HG03066 (cell line): ENCODE data around the gene HECW1.
"Not testable (repeated sequence)": the region's sequence is repeated elsewhere in the genome, so short reads cannot be mapped to it uniquely, and the experiment has no call there.

ENCODE experiments used
- ATAC-seq: cut with Tn5 transposase; IDR thresholded peaks from one replicate; pipeline ENCODE4 v1.9.1; 2021; ENCODE audit warnings: low read depth; ENCODE audit not compliant: unreplicated experiment

The HECW1 gene

DNA sequence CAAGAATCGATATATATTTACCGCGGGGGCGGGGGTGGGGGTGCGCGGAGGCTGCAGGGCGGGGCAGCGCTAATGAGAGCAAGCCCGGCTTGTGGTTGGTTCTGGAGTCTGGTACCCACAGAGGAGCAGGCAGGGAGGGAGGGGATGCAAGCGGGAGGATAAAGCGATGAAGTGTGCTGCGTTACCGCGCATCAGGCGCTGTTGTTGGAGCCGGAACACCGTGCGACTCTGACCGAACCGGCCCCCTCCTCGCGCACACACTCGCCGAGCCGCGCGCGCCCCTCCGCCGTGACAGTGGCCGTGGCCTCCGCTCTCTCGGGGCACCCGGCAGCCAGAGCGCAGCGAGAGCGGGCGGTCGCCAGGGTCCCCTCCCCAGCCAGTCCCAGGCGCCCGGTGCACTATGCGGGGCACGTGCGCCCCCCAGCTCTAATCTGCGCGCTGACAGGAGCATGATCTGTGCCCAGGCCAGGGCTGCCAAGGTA lies at the start of gene HECW1:
HECW1 (plus strand) TSS at position 189 of the 482 bp plus-strand sequence. CDS start 131,259 bp downstream, outside the sequence.
- ATAC-seq, result no peak

DNA sequence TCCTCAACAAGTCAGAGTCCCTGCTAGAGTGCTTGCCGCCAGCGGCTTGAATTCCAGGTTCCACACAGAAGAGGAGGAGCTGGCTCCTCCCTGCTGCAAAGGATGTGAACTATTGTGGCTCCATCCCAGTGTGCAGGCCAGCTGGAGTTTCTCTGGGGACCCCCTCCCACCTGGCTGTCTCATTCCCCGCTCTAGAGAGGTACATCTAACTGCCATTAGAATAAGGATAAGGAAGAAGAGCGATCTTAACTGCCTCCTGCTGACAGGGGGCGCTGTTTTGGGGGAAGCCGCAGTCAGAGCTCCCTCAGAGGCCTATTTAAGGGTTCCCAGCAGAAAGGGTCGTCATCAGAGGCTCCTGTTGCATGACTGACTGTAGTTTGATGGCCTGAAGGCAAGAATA lies 40.8 kb upstream of the HECW1 start:
- ATAC-seq, result no peak

DNA sequence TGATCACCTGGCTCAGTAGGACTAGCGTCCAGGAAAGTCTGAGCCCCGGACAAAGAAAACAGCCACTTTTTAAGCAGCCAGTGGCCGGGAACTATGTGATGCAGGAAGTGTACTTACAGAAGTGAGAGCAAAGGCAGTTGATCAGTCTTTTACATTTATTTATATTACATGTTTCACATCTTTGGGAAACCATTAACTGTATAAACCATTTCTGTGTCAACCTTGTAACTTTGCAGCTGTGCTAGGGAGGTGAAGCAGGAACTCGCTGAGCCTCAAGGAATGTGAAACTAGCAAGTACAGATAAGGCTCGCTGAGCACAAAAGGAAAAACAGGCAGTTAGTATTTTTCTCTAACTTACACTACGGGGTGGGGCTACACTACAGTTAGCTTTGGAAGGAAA lies 39.9 kb upstream of the HECW1 start:
- no peak for ATAC-seq

- ATAC-seq, result not testable (repeated sequence)
Observed at GRCh38 chr7:43073811-43074210, 38.6 kb upstream of the HECW1 start.

GRCh38 chr7:43076189-43076605 lies 36.2 kb upstream of the HECW1 start:
- no peak for ATAC-seq

- no peak for ATAC-seq
Observed at GRCh38 chr7:43076606-43077005, 35.8 kb upstream of the HECW1 start.

- ATAC-seq, result no peak
Observed at GRCh38 chr7:43077285-43077684, 35.2 kb upstream of the HECW1 start.

DNA sequence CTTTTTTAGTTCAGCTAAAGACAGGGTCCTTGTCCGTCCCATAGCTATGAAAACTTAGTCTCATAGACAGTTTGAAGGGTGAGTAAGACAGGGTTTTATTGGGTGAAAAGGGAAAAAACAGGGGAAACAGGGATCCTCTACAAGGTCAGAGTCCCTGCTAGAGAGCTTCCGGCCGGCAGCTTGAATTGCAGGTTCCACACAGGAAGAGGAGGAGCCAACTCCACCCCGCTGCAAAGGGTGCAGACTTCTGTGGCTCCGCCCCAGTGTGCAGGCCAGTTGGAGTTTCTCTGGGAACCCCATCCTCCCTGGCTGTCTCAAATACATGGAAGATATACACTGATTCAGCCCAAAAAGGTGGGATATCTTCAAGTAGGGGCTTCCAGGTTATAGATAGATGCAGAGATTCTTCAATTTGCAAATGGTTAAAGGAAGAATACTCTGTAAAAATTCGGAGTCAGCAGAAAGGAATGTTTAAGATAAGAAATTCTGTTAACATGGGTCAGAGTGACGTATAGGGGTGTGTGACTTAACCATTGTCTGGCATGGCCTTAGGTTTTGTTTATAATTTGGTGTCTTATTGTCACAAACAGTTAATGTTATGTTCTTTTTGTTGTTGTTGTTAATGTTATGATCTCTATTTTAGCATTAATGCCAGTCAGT lies 34.6 kb upstream of the HECW1 start:
- no peak for ATAC-seq

GRCh38 chr7:43078794-43079193 lies 33.7 kb upstream of the HECW1 start:
- no peak for ATAC-seq

- ATAC-seq, result no peak
Observed at GRCh38 chr7:43081603-43082002, 30.8 kb upstream of the HECW1 start.

GRCh38 chr7:43083106-43083505 lies 29.3 kb upstream of the HECW1 start:
- ATAC-seq, result no peak

- no peak for ATAC-seq
Observed at GRCh38 chr7:43085017-43085416, 27.4 kb upstream of the HECW1 start.

DNA sequence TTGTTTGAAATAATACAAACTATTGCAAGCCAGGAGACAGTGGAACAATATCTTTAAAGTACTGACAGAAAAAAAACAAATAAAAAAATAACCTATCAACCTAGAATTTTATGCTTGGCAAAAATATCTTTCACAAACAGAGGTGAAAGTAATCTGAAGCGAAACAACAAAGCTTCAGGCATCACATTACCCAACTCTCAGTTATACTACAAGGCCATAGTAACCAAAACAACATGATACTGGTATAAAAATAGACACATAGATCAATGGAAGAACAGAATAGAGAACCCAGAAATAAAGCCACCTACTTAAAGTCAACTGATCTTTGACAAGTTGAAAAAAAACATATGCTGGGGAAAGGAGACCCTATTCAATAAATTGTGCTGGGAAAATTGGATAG lies 26.5 kb upstream of the HECW1 start:
- no peak for ATAC-seq

GRCh38 chr7:43092819-43093218 lies 19.6 kb upstream of the HECW1 start:
- ATAC-seq, result no peak

DNA sequence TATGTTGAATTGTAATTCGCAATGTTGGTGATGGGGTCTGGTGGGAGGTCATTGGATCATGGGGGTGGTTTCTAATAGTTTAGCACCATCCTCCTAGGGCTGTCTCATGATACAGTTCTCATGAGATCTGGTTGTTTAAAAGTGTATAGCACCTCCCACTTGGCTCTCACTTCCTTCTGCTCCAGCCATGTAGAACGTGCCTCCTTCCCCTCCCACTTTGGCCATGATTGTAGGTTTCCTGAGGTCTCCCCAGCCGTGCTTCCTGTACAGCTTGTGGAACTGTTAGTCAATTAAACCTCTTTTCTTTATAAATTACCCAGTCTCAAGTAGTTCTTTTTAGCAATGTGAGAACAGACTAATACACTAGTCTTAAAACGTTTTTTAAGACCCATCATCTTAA lies 15.6 kb upstream of the HECW1 start:
- ATAC-seq, result no peak

DNA sequence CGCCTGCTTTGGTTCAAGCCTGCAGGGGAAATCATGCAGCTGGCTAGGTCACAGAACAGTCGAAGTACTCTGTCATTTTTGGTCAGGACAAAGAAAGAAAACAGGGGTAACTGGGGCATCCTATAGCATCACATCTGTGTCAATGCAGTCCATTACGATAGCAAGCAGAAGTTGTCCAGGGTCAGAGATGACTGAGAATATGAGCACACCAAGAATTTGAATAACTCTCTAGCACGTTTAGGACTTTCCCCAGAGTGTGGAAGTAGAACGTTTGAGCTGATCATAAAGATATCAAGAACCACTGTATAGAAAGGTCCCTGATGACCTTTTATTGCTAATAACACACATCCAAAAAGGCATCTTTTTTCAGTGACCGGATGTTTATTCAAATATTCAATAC lies 12.7 kb upstream of the HECW1 start:
- ATAC-seq, result no peak

DNA sequence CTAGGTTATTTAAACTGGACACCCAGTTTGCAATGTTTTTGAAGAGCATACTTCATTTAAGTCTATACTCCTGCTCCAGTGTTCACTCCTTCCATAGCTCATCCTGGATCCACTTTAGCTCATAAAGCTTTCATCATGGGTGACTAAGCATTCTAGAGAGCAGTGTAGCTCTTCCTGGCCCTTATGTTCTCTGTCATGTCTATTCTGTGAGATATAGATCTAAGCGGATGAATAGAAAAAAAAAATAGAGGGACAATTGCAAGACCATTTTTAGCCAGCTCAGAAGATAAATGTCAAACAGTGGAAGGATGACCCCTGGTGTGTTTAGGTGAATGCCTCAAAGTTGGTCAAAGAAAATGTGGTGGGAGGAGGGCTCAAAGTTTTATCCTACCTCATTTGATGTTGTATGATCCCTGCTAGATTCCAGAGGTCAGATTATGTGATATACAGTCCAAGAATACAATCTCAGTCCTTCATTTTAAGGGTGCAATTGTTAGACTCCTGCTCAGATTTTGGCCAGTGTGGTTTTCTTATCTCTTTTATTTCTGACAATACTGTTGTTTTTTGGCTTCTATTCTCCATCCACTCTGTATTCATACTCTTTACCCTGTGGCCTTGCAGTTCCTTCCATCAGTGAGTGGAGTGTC lies 7.5 kb upstream of the HECW1 start:
- no peak for ATAC-seq

GRCh38 chr7:43105521-43106120 lies 6.8 kb upstream of the HECW1 start:
- no peak for ATAC-seq

- ATAC-seq, result peak; percentile 87
Observed at GRCh38 chr7:43108255-43109011, 4.0 kb upstream of the HECW1 start.

DNA sequence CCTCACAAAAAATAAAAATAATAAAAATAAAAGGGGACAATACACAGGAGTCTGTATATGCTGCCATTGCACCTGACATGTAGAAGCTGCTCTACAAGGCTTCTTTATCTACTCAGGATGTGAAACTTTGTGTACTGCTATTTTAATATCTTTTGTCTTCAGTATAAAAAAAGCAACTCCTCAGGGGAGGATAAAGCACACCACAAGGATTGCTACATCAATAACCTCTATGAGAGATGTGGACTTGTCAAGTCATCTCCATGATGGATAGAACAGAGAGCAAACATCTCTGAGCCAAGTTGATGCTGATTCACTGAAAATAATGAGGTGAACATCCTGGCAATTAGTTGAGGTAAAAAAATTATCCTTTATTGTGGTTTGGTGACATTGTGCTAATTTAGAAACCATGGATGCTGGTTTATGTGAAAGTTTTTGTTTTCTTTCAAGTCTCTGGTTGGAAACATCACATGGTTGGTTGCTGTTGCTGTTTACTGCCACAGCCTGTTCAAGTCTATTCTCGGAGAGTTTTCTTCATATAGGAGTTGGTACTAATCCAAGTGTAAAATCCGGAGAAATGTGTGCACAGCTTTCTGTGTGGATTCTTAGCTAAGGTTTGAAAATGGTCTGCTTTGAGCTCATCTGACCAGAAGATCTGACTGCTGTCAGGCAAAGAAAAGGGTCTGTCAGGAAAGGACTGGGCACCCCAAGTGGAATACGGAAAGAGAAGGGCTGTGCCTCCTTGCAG lies 1.5 kb upstream of the HECW1 start:
- ATAC-seq, result no peak
